ENCODE measurements around the gene SREK1. TPM values are rescaled to one million over a fixed set of nuclear protein-coding genes. Genes with fewer than 3 reads are reported as not detected.

SREK1 gene
- total and polyA plus RNA-seq, 2 of the 8 experiments (the other 6 are each of a cell fraction or from before 2014, with no cell fraction given): 10.6 to 40.4 TPM

DNA sequence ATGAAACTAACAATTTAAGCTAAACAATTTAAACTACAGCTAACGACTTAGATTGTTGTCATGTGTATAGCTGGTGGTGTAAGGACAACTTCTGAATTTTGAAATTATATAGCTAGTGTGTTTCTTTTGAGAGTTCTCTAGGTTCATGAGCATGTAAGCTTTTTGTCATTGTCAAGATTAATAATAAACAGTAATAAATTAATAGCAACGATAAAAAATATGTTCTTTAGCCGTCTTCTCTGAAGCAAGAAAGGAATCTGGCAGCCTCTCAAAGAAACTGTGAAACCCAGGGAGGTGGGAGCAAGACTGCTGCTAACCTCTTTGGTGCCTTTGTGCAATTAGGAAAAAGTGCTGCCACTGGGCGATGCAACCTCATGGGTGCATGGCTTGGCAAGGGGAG lies 59.4 kb downstream of the SREK1 start:
- no peak overlapping the region for H2BK12ac ChIP-seq (ENCODE audit: low read depth, low read length)
- H3K27ac ChIP-seq (ENCODE audit: low read depth, low read length): no peak overlapping the region
- H3K79me1 ChIP-seq (ENCODE audit: low read depth, low read length): no peaks in the 10 kb centered on the region
- H4K5ac ChIP-seq (ENCODE audit: insufficient read length, low read depth, low read length): no peak overlapping the region
- TF ChIP-seq POLR2AphosphoS5 (IDR thresholded peaks at IDR 0.05; ENCODE audit: low read depth, low read length): no peak
- TF ChIP-seq EZH2 (IDR thresholded peaks at IDR 0.05; ENCODE audit: low read depth, low read length, severe bottlenecking): no peak
- no peak for TF ChIP-seq JUND (IDR thresholded peaks at IDR 0.05; ENCODE audit: low read length)
- no peak for TF ChIP-seq KDM1A (IDR thresholded peaks at IDR 0.05; ENCODE audit: borderline replicate concordance, low read length)
- TF ChIP-seq, protein P1, sequence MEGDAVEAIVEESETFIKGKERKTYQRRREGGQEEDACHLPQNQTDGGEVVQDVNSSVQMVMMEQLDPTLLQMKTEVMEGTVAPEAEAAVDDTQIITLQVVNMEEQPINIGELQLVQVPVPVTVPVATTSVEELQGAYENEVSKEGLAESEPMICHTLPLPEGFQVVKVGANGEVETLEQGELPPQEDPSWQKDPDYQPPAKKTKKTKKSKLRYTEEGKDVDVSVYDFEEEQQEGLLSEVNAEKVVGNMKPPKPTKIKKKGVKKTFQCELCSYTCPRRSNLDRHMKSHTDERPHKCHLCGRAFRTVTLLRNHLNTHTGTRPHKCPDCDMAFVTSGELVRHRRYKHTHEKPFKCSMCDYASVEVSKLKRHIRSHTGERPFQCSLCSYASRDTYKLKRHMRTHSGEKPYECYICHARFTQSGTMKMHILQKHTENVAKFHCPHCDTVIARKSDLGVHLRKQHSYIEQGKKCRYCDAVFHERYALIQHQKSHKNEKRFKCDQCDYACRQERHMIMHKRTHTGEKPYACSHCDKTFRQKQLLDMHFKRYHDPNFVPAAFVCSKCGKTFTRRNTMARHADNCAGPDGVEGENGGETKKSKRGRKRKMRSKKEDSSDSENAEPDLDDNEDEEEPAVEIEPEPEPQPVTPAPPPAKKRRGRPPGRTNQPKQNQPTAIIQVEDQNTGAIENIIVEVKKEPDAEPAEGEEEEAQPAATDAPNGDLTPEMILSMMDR (IDR thresholded peaks at IDR 0.05; ENCODE audit: control extremely low read depth in 1 of 3, insufficient read depth in 1 of 3, low read depth in 1 of 3, low read length in 3 of 3): no peak
- no peak for TF ChIP-seq TCF12 (IDR thresholded peaks at IDR 0.05; ENCODE audit: low read depth, low read length)
- no peak for TF ChIP-seq SIN3A (conservative IDR thresholded peaks at IDR 0.05 in 1 of 2, IDR thresholded peaks at IDR 0.05 in 1 of 2; ENCODE audit: low read depth in 1 of 2, low read length in 2 of 2)
- no peak for TF ChIP-seq KDM5A (IDR thresholded peaks at IDR 0.05; ENCODE audit: low read length)
- TF ChIP-seq GTF2F1 (IDR thresholded peaks at IDR 0.05; ENCODE audit: borderline replicate concordance, low read depth, low read length): no peak
- H2BK120ac ChIP-seq (replicated peaks; ENCODE audit: low read depth, low read length): no peak overlapping the region
- H2BK15ac ChIP-seq (ENCODE audit: low read length): no peak overlapping the region
- H3K56ac ChIP-seq (replicated peaks; ENCODE audit: insufficient read length, low read depth, low read length): no peak overlapping the region
- no peak overlapping the region for H3K4ac ChIP-seq (replicated peaks; ENCODE audit: insufficient read length, low read depth, low read length)
- no peak overlapping the region for H3K4me3 ChIP-seq (ENCODE audit: extremely low read depth in 1 of 4, insufficient read depth in 2 of 4, low read depth in 3 of 4, low read length in 4 of 4)
- H3K23me2 ChIP-seq (ENCODE audit: low read depth, low read length): no peaks in the 10 kb centered on the region
- no peaks in the 10 kb centered on the region for H4K20me1 ChIP-seq (replicated peaks in 1 of 2; ENCODE audit: control insufficient read depth in 1 of 2, insufficient read depth in 2 of 2, low read length in 2 of 2)
- peak overlapping the region; percentile 77; the same call in 1 of the 2 replicates for H2AFZ ChIP-seq (ENCODE audit: low read length)
- no peak overlapping the region for H2BK20ac ChIP-seq (ENCODE audit: low read length)
- H4K8ac ChIP-seq (ENCODE audit: extremely low read depth, insufficient read depth, low read length): no peak overlapping the region
- no peaks in the 10 kb centered on the region for H3K36me3 ChIP-seq (ENCODE audit: control insufficient read depth in 2 of 4, insufficient read depth in 4 of 4, low read length in 3 of 4)
- H3K9me3 ChIP-seq (ENCODE audit: insufficient read depth in 2 of 2, low read depth in 1 of 2, low read length in 1 of 2): no peaks in the 10 kb centered on the region
- FAIRE-seq: no peak
- no peak overlapping the region for H3K23ac ChIP-seq (ENCODE audit: insufficient read length)
- no peak overlapping the region for H3K9ac ChIP-seq (replicated peaks in 1 of 4; ENCODE audit: extremely low read depth in 1 of 4, low read depth in 3 of 4, low read length in 3 of 4)
- 0 out of 2 replicates have a peak overlapping the region, but pooled peaks have one; percentile 40 for H3K18ac ChIP-seq (ENCODE audit: extremely low read depth, low read length)
- no peaks in the 10 kb centered on the region for H3K27me3 ChIP-seq (replicated peaks in 1 of 4; ENCODE audit: control insufficient read depth in 3 of 4, extremely low read depth in 1 of 4, insufficient read depth in 3 of 4, low read length in 3 of 4)
- ChIA-PET POLR2A (ENCODE audit: partially characterized antibody) (no interaction called here), CTCF (ENCODE audit: partially characterized antibody) (interaction anchor here (0.6 to 1.2 kb wide), 5 partner anchors 15 to 1053 kb away, joined by 3 to 5 read pairs (median 3); no protein-coding TSS in a partner anchor)
- H3K4me2 ChIP-seq (ENCODE audit: insufficient read depth in 1 of 2, low read depth in 2 of 2, low read length in 2 of 2): no peak overlapping the region
- H4K91ac ChIP-seq (replicated peaks; ENCODE audit: insufficient read length, low read length): no peak overlapping the region
- H2BK5ac ChIP-seq (ENCODE audit: low read depth, low read length): no peak overlapping the region
- no peak for DNase-seq (ENCODE audit: low read depth in 1 of 2, low spot score in 2 of 2)
- no peaks in the 10 kb centered on the region for H3K79me2 ChIP-seq (ENCODE audit: control insufficient read depth in 1 of 2, insufficient read depth in 2 of 2, low read length in 2 of 2)
- peaks cover 0 to 6% (median 2%) of the 10 kb centered on the region in 4 experiments; a peak in 3 of 7 replicates for H3K4me1 ChIP-seq (replicated peaks in 1 of 4; ENCODE audit: control insufficient read depth in 3 of 4, insufficient read depth in 4 of 4, low read length in 3 of 4)
- no peak overlapping the region for H2AK5ac ChIP-seq (ENCODE audit: low read depth, low read length)
- WGBS, 2 experiments (ENCODE audit: extremely low coverage in 1 of 2, insufficient coverage in 1 of 2, insufficient read length in 1 of 2, insufficient replicate concordance in 2 of 2, low coverage in 1 of 2, low lambda C conversion rate in 2 of 2, missing lambda C conversion rate in 1 of 2): 88% methylated on average over 4 of the region's 4 CpGs; no CpG with 5 or more reads in 1 of the 2 experiments
- H3K14ac ChIP-seq (ENCODE audit: insufficient read length): no peak overlapping the region
